HepG2 (cell line): ENCODE measurements around the gene GNAI2. TPM values are rescaled to one million over a fixed set of nuclear protein-coding genes. Genes with fewer than 3 reads are reported as not detected.
A peak's percentile ranks its signal among the peaks of the same experiment; 100 is the strongest.

Source experiments
- CREBL2 ChIP-seq: sonication (generic); formaldehyde crosslinking; IDR thresholded peaks from 2 replicates; pipeline ENCODE4 v1.8.1; 2023; ENCODE audit warnings: missing genetic modification reagents, mild to moderate bottlenecking, borderline replicate concordance
- CSRNP1 ChIP-seq: sonication (generic); formaldehyde crosslinking; IDR thresholded peaks from 2 replicates; pipeline ENCODE4 v1.8.1; 2023; ENCODE audit warnings: mild to moderate bottlenecking, missing genetic modification reagents
- DZIP1 ChIP-seq: sonication (generic); formaldehyde crosslinking; IDR thresholded peaks from 2 replicates; pipeline ENCODE4 v1.5.0; 2020; ENCODE audit warnings: mild to moderate bottlenecking, missing genetic modification reagents
- EHMT2 ChIP-seq: fragments of 200-600 bp; sonication (generic); IDR thresholded peaks from 2 replicates; pipeline ENCODE4 v1.7.0; 2017; ENCODE audit warnings: antibody characterized with exemption, low read depth, low read length, borderline replicate concordance
- GTF2F1 ChIP-seq: fragments of 150-350 bp; IDR thresholded peaks from 2 replicates; pipeline ENCODE4 v1.6.1; 2014; ENCODE audit warnings: low read length
- HDAC1 ChIP-seq: sonication (generic); formaldehyde crosslinking; IDR thresholded peaks from 2 replicates; pipeline ENCODE4 v1.5.1; 2020; ENCODE audit warnings: mild to moderate bottlenecking, missing genetic modification reagents
- HIC2 ChIP-seq: sonication (generic); formaldehyde crosslinking; IDR thresholded peaks from 2 replicates; pipeline ENCODE4 v1.9.0; 2022; ENCODE audit warnings: low read depth, missing genetic modification reagents
- HNRNPL ChIP-seq: fragments of 200-400 bp; formaldehyde crosslinking; IDR thresholded peaks from 2 replicates; pipeline ENCODE4 v1.6.1; 2017; ENCODE audit warnings: mild to moderate bottlenecking, low read depth, low read length
- IRF1 ChIP-seq: sonication (generic); formaldehyde crosslinking; IDR thresholded peaks from 2 replicates; pipeline ENCODE4 v1.4.0; 2020; ENCODE audit warnings: low read depth, mild to moderate bottlenecking, missing genetic modification reagents
- PBX3 ChIP-seq: sonication (generic); formaldehyde crosslinking; IDR thresholded peaks from 2 replicates; pipeline ENCODE4 v1.8.1; 2023; ENCODE audit warnings: missing genetic modification reagents, inconsistent platforms, borderline replicate concordance
- RARG ChIP-seq: sonication (generic); formaldehyde crosslinking; IDR thresholded peaks from 2 replicates; pipeline ENCODE4 v1.4.0; 2020; ENCODE audit warnings: low read depth, mild to moderate bottlenecking, missing genetic modification reagents
- RBFOX2 ChIP-seq: fragments of 200-400 bp; formaldehyde crosslinking; IDR thresholded peaks from 2 replicates; pipeline ENCODE4 v1.6.1; 2017; ENCODE audit warnings: low read depth, mild to moderate bottlenecking, low read length
- YEATS2 ChIP-seq: sonication (generic); formaldehyde crosslinking; IDR thresholded peaks from 2 replicates; pipeline ENCODE4 v1.4.0; 2020; ENCODE audit warnings: missing genetic modification reagents, borderline replicate concordance
- ZNF253 ChIP-seq: sonication (generic); formaldehyde crosslinking; IDR thresholded peaks from 2 replicates; pipeline ENCODE4 v1.8.0; 2022; ENCODE audit warnings: mild to moderate bottlenecking, missing genetic modification reagents, borderline replicate concordance
- ZNF281 ChIP-seq: sonication (generic); formaldehyde crosslinking; IDR thresholded peaks from 2 replicates; pipeline ENCODE4 v1.4.0; 2020; ENCODE audit warnings: missing genetic modification reagents, borderline replicate concordance
- ZNF292 ChIP-seq: sonication (generic); formaldehyde crosslinking; IDR thresholded peaks from 2 replicates; pipeline ENCODE4 v1.8.1; 2022; ENCODE audit warnings: mild to moderate bottlenecking, low read depth, missing genetic modification reagents, borderline replicate concordance
- polyA plus RNA-seq, 8 experiments: library from polyadenylated mRNA; depleted of rRNA in 3 of 8; stranded (reverse) in 7 of 8; unstranded in 1 of 8; fragments of >200 nt; fragmentation: Illumina TruSeq in 4 of 8; extraction: Trizol in 4 of 8; gene quantifications; 2 replicates each; pipeline versions ENCODE4 v1.2.1 to v1.2.3, GENCODE V29; 2011 to 2016; ENCODE audit warnings: low read depth in 4 of 8, missing spikeins in 1 of 8, mixed read lengths in 1 of 8; ENCODE audit not compliant: insufficient read depth in 1 of 8
- total RNA-seq, 5 experiments: library from RNA; depleted of rRNA; stranded (reverse); fragments of >200 nt; fragmentation: Illumina TruSeq; extraction: Trizol; gene quantifications; 2 replicates each; pipeline ENCODE4 v1.2.3, GENCODE V29; 2016; ENCODE audit warnings: low read depth in 1 of 5

Gene GNAI2
- total and polyA plus RNA-seq, 2 of the 13 experiments (the other 11 are each of a cell fraction or from before 2014, with no cell fraction given), result 51.1 to 66.2 TPM

- no peak for TF ChIP-seq IRF1 (CRISPR knock-in tag)
- peak; percentile 92 for TF ChIP-seq CSRNP1
- TF ChIP-seq EHMT2, result no peak
- TF ChIP-seq HDAC1 (CRISPR knock-in tag), result peak; percentile 94
- TF ChIP-seq RBFOX2, result peak; percentile 55; the same call in 1 of the 2 replicates
- TF ChIP-seq CREBL2 (CRISPR knock-in tag), result no peak
- TF ChIP-seq PBX3 (CRISPR knock-in tag), result 0 out of 2 replicates have a peak, but pooled peaks have one; percentile 66
- TF ChIP-seq HNRNPL, result peak; percentile 79; the same call in 1 of the 2 replicates
- TF ChIP-seq DZIP1 (CRISPR knock-in tag), result no peak
- TF ChIP-seq RARG, result no peak
- peak; percentile 90; the same call in 1 of the 2 replicates for TF ChIP-seq ZNF292 (CRISPR knock-in tag)
- TF ChIP-seq HIC2 (CRISPR knock-in tag), result peak; percentile 80; the same call in 1 of the 2 replicates
- TF ChIP-seq ZNF281 (CRISPR knock-in tag), result peak; percentile 93
- TF ChIP-seq ZNF253 (CRISPR knock-in tag), result no peak
- no peak for TF ChIP-seq GTF2F1
- TF ChIP-seq YEATS2 (CRISPR knock-in tag), result no peak
Measured at GRCh38 chr3:50208677-50209344, 27.2 kb upstream of the GNAI2 start (continued).
